ENCODE measurements around the gene NUTM1.

DNA sequence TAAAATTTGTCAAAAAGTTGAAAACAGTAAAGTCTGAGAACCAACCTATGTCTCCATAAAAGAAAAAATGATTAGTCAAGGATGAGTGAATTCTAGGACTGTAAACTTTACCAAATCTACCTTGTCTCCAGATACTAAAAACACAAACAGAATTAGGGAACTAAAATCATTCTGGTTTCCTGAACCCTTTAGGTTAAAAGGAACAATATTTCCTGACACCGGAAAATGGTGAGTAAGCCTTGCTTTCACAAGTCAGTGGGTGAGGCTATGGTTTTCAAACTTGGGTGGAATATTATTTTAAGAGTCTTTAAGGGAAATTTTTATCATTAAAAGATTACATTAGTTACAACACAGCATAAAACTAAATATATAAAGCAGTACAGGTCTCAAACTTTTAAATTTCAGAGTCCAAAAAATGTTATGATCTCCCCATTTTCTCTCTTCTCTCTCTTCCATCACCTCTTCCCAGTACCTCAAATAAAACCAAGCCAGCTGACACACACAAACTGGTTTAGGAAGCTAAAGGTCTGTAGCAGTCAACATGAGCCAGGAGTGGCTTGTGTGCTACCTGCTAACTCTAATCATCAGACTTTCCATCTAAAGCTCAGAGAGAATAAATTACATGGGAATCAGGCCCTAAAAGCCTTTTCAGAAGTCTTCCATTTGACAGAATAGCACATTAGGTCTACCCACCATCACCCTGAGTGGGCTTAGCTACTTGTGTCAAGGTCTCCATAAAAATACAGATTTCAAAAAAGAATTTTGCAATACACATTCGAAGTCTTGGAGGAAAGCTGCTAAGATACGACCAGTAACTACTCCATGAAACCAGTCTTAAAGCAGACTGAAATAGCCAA, 7.7 kb upstream of the NUTM1 start:
- TF ChIP-seq POLR2AphosphoS5 (IDR thresholded peaks at IDR 0.05; ENCODE audit: low read depth, low read length), result no peak
- no peak for TF ChIP-seq TAF1 (IDR thresholded peaks at IDR 0.05; ENCODE audit: borderline replicate concordance, insufficient read depth, low read length)
- no peak for TF ChIP-seq SIN3A (IDR thresholded peaks at IDR 0.05; ENCODE audit: borderline replicate concordance, insufficient read depth, low read length)
